GM21717 (cell line): ENCODE data around the gene LRRTM4.
"Not testable (repeated sequence)": the region's sequence is repeated elsewhere in the genome, so short reads cannot be mapped to it uniquely, and the experiment has no call there.

ENCODE experiments used
- ATAC-seq: cut with Tn5 transposase; IDR thresholded peaks from one replicate; pipeline ENCODE4 v1.9.1; 2021; ENCODE audit warnings: mild to moderate bottlenecking, moderate library complexity; ENCODE audit not compliant: unreplicated experiment

The LRRTM4 gene

DNA sequence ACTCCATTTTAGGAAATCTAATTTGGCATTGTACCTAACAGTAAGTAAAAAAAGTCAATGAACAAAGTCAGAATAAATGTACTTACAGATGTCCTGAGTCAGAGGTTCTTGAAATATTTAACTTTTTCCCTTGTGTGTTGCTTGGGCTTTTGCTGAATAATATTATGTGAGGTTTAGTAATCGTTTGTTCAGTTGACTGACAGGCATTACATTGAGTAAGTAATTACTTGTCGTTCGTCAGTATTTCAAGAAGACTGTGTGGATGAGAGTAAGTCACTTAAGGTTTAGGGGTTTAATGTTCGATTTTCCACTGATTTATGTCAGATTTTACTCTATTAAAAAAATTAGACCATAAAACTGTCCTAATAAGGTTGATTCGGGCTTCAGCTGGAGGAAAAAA, 342.9 kb downstream of the LRRTM4 start:
- no peak for ATAC-seq

DNA sequence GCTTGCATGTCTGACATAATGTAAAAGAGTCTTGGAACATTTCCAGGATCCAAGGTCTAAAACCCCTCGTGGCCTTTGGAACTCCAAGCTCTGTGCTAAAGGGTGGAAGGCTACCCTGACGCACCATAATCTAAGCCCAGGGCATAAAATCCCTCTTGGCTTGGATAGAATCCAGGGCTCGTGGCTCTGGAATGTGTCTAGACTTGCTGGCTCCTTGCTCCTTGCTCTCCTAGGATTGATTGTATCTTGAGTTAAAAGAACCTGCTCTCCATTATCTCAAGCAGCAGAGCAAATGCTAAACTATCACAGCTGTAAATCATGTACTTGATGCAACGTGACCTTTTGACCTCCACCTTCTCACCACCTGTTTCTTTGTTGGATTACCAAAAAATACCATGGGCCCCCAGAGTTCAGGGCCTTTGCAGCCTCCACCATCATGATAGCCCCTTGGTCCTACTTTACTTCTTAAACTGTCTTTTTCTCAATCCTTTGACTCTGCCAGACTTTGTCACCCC, 346.9 kb downstream of the LRRTM4 start:
- not testable (repeated sequence) for ATAC-seq

DNA sequence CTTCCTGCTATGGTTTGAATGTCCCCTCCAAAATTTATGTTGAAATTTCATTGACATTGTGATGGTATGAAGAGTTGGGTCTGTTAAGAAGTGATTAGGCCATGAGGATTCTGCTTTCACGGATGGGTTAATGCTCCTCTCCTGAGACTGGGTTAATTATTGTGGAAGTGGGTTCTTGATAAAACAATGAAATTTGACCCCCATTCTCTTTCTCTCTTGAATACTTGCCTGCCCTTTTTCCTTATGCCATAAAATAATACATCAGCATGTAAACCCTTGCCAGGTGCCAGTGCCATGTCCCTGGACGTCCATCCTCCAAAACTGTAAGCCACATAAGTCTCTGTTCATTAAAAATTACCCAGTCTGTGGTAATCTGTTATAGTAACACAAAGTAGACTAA, 352.8 kb downstream of the LRRTM4 start:
- ATAC-seq = no peak

DNA sequence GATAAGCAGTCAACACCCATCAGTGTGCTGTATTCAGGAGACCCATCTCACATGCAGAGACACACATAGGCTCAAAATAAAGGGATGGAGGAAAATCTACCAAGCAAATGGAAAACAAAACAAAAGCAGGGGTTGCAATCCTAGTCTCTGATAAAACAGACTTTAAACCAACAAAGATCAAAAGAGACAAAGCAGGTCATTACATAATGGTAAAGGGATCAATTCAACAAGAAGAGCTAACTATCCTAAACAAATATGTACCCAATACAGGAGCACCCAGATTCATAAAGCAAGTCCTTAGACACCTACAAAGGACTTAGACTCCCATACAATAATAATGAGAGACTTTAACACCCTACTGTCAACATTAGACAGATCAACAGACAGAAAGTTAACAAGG, 358.2 kb downstream of the LRRTM4 start:
- not testable (repeated sequence) for ATAC-seq

DNA sequence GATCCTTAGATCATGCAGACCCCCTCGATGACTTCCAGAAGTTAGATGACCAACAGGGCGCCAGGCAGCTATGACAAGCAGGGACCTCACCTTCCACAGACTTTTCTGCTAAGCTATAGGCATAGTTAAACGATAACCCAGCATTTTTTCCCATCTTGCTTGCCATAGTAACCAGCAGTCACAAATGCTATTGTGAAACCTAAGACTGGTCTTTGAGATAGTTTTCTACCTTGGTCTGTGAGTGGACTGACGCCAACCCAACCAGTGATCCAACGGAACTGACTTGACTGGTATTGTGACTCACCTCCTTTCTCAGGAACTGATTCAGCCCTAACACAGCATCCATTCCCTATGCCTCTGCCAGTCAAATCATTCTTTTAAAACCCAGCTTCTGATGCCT, 361.2 kb downstream of the LRRTM4 start:
- ATAC-seq = no peak

DNA sequence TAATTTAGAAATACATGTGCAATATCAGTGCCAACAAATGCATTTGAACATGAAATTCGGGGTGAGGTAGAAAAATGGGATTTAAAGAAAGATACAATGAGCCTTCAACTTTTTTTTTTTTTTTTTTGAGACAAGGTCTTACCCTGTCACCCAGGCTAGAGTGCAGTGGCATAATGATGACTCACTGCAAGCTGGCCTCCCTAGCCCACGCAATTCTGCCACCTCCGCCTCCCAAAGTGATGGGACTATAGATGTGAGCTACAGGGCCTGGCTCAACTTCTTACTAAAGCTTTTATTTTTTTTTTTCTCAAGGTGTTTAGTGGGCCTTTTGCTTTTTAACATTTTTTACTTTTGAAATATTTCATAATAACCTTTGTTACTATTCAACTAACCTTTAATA, 365.6 kb downstream of the LRRTM4 start:
- no peak for ATAC-seq

DNA sequence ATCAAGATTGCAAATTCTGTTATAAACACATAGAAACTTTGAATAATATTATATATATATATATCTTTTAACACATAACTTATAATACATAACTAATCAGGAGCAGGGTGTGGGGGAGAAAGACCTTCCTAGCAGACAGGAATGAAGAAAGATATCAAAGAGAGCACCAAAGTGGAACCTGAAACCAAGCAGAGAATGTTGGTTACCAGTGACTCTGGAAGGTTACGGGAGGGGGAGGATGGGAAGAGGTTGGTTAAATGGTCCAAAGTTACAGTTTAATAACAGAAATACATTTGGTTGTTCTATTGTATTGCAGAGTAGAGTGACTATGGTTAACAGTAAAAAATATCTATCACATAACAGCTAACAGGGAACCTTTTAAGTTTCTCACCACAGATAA, 366.7 kb downstream of the LRRTM4 start:
- ATAC-seq = no peak

DNA sequence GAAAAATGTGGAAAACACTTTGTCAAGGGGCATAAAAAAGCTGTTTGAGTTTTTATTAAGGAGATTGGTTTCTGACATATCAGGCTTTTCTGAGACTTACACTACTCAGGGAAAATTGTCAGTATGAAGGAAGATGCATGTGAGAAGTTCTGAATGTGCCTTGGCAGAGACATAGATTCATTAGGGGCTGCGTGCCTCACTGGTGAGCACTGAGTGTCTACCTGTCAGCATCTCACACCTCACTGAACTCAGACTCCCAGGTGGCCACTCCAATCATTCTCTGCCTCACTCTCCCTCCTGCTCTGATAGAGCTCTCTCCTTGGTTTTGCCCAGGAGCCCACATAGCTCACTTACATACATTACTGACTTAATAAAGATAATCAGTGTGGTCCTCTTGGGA, 372.6 kb downstream of the LRRTM4 start:
- no peak for ATAC-seq

DNA sequence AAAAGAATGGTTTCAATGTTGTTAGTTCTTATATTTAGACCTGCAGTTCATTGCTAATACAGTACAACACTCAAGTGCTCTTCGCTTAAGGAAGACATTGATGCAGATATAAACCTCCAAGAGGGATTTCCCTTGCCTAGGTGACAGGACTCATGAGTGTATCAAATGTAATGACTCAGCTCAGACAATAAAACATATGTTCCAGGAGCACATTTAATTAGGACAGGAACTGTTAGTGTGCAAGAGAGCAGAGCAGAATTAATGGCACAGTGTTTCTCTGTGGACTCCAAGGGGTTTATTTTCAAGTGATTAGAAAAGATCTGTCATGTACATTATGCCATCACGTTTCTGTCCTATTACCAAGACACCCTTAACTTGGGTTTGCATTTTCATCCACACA, 375.0 kb downstream of the LRRTM4 start:
- no peak for ATAC-seq

DNA sequence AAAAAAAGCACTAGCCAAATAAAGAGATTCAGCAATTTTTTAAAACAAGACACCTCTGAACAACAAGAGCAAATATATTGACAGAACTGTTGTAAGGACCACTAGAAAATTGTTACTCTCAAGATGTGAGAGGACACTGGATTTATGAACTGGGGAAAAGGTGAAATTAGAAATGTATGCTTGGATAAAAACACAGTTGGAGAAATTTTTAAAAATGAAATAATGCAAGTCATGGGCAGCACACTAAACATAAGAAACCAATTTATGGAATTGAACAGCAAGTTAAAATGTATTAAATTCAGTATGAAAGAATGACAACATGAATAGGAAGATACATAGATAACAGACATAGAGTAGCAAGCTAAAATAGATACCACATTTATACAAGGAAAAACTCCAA, 377.4 kb downstream of the LRRTM4 start:
- no peak for ATAC-seq

DNA sequence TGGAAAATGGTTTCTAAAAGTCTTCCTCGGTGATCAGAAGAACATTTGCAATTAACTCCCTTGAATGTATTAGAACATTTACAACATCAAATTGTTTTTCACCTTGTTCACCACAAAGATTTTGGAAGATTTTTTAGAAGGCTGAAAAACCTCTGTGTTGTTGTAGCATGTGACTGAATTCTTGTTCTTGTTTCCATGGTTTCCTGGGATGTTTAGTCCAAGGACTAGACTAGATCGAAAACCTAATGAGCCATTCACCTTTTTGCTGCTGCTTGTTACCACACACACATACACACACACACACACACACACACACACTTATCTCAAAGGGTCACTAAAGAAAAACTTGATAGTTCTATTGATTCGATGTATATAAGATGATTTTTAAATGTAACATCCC, 380.0 kb downstream of the LRRTM4 start:
- no peak for ATAC-seq

DNA sequence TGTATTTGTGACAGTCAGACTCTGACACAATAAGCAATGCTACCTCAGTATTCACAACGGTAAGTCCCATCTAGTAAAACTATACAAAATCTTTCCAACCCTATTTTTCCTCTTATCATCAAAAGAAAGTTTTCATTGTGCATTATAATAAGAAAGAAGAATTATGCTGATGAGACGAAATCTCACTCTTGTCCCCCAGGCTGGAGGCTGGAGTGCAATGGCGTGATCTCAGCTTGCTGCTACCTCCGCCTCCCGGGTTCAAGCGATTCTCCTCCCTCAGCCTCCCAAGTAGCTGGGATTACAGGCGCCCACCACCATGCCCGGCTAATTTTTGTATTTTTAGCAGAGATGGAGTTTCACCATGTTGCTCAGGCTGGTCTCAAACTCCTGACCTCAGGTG, 393.7 kb downstream of the LRRTM4 start:
- not testable (repeated sequence) for ATAC-seq

DNA sequence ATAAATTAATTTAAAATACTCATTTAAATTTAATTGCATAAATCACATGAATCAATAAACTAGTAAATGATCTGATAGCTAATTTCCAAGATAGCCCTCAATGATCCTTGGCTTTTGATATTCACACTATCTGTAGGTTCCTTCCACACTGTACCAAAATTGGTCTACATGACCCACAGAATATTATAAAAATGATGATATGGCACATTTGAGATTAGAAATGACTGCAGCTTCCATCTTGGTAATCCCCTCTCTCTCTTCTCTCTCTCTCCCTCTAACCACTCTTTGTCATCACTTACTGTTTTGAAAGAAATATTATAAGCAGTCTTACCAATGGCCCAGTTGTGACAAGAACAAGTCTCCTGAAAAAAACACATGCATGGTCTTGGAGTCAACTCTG, 394.8 kb downstream of the LRRTM4 start:
- no peak for ATAC-seq

DNA sequence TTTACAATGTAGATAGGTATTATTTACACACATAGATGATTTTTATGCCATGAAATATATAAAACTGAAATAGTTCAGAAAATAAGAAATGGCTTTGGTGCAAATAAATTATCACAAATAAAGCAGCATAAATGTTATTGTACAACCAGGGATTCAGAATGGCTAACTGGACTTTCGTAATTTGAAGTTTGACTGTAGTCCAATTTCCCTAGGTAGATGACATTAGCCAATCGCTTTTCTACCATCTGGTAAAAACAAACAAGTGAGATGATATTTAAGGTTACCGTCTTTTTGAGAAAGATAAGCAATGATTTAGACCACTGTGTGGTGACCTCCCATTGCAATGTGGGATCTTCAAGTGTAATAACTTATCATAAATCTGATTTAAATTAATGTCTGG, 400.7 kb downstream of the LRRTM4 start:
- ATAC-seq = no peak

DNA sequence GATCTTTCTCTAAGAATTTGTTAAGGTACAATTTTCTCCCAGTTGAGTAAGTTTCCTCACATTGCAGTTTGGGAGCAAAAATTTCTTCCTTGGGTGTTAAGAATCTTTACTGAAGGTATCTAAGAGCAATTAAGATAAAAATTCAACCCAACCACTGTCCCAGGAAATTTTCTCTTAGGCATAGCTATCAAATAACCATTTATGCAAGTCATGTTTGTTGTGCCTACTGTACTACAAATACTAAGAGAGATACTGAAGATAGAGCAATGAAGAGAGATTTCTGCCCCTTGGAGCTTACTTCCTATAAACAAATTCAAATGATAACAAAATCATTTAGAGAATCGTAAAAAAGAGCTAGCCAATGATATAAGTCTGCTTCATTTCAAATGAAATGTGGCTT, 402.8 kb downstream of the LRRTM4 start:
- no peak for ATAC-seq

DNA sequence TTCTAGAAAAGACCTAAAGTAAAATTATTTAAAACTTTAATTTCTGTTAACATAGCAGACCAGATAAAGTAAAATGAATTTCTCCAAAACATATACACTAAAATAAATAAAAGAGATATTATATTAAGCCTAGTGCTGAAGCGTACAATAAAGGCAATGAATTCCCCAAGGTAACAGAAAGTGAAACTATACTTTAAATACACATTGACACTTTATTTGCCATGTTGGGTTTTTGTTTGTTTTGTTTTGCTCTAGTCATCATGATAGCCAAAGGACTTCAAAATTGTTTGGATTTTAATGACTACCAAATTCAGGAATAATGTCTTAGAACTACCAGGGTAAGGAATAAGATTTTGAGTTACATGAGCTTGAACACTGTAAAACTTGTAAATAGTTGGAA, 413.3 kb downstream of the LRRTM4 start:
- ATAC-seq = no peak

DNA sequence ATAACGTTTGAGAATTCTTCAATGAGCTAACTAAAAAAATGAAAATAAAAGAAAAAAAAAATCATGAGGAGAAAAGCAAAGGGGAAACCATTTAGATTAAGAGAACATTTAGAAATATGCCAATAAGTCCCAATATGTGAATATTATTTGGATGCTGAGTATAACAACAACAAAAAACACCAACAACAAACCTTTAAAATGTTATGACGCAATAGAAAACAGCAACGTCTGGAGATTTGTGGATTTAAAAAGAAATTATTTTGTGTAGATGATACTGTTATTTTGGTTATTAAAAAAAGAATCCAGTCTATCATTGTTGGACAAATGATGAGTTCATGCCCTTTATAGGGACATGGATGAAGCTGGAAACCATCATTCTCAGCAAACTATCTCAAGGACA, 417.2 kb downstream of the LRRTM4 start:
- no peak for ATAC-seq

DNA sequence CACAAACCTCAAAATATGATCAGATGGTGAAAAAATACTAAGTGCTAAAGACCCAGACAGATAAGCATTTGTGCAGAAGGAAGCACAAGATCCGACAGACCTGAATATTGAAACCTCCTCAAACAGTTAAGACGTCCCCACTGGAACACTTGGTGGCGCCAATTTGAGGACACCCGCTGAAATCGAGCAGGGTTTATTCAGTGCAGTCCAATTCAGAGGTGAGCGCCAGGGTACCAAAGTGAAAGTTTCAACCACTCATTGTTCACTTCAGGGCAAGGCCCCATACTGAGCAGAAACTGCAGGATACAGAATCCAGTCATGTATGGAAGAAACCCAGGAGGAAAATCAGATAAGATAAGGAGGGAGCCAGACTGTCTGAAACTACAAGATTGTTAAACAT, 417.6 kb downstream of the LRRTM4 start:
- ATAC-seq = no peak

DNA sequence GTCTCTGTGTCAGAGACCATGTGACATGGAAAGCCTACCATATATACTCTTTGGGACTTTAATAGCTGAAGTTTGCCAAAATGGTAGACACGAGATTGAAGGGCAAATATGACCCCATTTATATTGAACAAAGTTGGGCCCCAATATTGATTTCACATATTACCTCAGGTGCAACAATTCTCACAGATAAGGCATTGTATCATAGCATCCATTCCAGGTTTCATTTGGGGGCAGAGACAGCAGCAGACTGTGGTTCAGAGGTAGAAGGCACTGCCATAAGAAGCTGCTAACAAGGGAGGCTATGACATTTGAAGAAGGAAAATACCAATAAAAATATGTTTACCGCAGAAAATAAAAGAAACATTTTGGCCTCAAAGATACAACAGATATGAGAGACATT, 419.2 kb downstream of the LRRTM4 start:
- no peak for ATAC-seq

DNA sequence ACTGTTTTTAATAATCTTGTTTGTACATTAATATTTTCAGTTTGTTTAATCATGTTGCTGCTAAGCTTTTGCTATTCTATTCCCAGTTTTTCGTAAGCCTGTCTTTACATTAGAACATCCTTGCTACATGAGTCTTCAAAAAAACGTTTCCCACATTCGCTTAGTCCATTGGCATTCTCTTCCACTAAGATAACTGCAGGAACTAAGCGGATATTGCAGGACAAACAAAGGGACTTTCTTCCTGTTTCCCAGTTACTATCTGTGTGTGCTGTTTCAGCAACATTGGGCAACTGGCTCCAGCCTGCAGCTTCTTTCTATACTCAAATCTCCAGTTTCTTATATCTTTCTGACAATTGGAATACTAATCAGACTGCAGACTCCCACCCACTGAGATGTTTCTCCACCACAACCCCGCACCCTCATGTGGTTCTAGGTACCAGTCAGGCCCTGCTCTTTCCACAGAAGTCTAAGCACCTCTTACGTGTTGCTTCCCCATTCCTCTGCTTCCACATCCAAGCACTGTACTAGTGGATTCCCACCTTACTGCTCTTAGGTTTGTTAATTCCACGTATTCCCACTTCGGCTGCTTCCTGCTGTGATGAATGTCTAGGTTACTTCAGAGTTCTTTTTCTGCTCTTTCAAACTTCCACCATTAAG, 420.3 kb downstream of the LRRTM4 start:
- no peak for ATAC-seq

DNA sequence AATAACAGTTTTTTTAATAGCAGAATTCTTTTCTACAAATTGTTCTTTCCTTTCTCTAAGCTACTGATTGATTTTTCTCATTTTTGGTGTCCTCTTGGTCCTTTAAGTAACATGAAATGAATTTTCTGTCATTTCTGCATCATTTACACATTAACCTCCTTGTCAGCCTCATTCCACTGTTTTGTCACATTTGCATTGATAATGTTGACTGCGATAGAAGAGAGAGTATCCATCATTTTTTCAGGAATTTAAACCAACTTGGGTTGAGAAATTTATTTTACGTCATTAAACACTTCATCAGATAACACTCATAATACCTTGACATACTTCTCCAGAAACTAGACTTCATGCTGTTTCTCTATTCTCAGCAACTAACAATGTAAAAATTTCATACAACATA, 422.2 kb downstream of the LRRTM4 start:
- no peak for ATAC-seq

DNA sequence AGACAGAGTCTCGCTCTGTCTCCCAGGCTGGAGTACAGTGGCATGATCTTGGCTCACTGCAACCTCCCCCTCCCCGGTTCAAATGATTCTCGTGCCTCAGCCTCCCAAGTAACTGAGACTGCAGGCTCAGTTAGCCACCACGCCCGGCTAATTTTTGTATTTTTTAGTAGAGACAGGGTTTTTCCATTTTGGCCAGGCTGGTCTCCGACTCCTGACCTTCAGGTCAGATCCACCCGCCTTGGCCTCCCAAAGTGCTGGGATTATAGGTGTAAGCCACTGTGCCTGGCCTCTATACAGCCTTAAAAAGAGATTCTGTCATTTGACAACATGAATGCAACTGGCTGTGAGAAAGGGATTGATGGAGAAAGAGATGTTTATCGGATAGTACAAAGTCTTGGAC, 426.7 kb downstream of the LRRTM4 start:
- not testable (repeated sequence) for ATAC-seq

DNA sequence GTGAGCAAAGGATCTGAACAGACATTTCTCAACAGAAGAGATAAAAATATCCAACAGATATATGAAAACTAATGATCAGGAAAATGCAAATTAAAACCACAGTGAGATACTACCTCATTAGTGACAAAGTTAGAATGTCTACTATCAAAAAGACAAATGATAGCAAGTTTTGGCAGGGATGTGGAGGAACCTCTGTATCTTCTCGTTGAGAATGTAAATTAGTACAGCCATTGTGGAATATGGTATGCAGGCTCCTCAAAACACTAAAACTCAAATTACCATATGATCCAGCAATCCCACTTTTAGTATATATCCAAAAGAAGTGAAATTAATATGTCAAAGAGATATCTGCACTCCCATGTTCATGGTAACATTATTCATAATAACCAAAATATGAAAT, 427.1 kb downstream of the LRRTM4 start:
- ATAC-seq = no peak
